Measurements from ENCODE around the gene PTPRM.

- TF ChIP-seq CTCF (IDR thresholded peaks at IDR 0.05; ENCODE audit: low read depth, low read length, missing input control): no peak
- TF ChIP-seq RAD21 (IDR thresholded peaks at IDR 0.05): no peak
- no peak for TF ChIP-seq YY1 (IDR thresholded peaks at IDR 0.05)
- TF ChIP-seq GABPA (IDR thresholded peaks at IDR 0.05 in 1 of 2, conservative IDR thresholded peaks at IDR 0.05 in 1 of 2): no peak
- no peak for TF ChIP-seq REST (IDR thresholded peaks at IDR 0.05)
- TF ChIP-seq ATF3 (IDR thresholded peaks at IDR 0.05): no peak
- no peak for TF ChIP-seq ZBTB33 (IDR thresholded peaks at IDR 0.05)
- no peak for TF ChIP-seq RXRA (IDR thresholded peaks at IDR 0.05)
- no peak for TF ChIP-seq HNF4A (conservative IDR thresholded peaks at IDR 0.05)
- no peak for TF ChIP-seq TAF1 (conservative IDR thresholded peaks at IDR 0.05)
- no peak for TF ChIP-seq JUND (IDR thresholded peaks at IDR 0.05)
- TF ChIP-seq SP1 (IDR thresholded peaks at IDR 0.05): no peak
- no peak for TF ChIP-seq FOXA2 (IDR thresholded peaks at IDR 0.05)
Observed at GRCh38 chr18:7892556-7892955, 325.4 kb downstream of the PTPRM start.
